C4-2B (cell line): ENCODE results near the gene NFATC3.

Experiments
- CTCF ChIP-seq: fragments of 450-650 bp; conservative IDR thresholded peaks from 2 replicates; pipeline ENCODE4 v1.5.1; 2017; ENCODE audit warnings: mild to moderate bottlenecking
- ZFX ChIP-seq: fragments of 450-650 bp; IDR thresholded peaks from 2 replicates; pipeline ENCODE4 v1.6.1; 2017

- TF ChIP-seq CTCF (no peak; the same call in 1 of the 2 replicates), ZFX (no peak)
Measured at GRCh38 chr16:68093816-68094613, 8.8 kb downstream of the NFATC3 start.
